ENCODE results near the gene EFCAB10. TPM values are rescaled to one million over a fixed set of nuclear protein-coding genes. Genes with fewer than 3 reads are reported as not detected.

EFCAB10 gene
- total and polyA plus RNA-seq, 2 of the 13 experiments (the other 11 are each of a cell fraction or from before 2014, with no cell fraction given): 0.40 TPM; not detected in 1

- ChIA-PET CTCF (ENCODE audit: low intra/inter-chr PET ratio, low total read pairs) (no interaction called here), POLR2A (no interaction called here)
- Histone ChIP-seq H3K36me3 (replicated peaks in 1 of 2; ENCODE audit: control insufficient read depth in 1 of 2, insufficient read depth in 2 of 2, low read length in 2 of 2) (no peaks in the 10 kb centered on the region), H3K4me3 (replicated peaks in 1 of 3; ENCODE audit: insufficient read depth in 1 of 3, low read depth in 2 of 3, low read length in 3 of 3) (no peak overlapping the region), H2AFZ (ENCODE audit: low read length) (no peak overlapping the region), H3K27me3 (ENCODE audit: control insufficient read depth in 1 of 2, insufficient read depth in 2 of 2, low read length in 2 of 2) (no peaks in the 10 kb centered on the region), H3K9me3 (ENCODE audit: low read length) (no peaks in the 10 kb centered on the region), H3K4me2 (ENCODE audit: low read depth, low read length) (no peak overlapping the region), H4K20me1 (ENCODE audit: insufficient read depth, low read length) (no peaks in the 10 kb centered on the region), H3K79me2 (ENCODE audit: insufficient read depth, low read length) (no peaks in the 10 kb centered on the region), H3K4me1 (ENCODE audit: insufficient read depth, low read length) (0 out of 2 replicates have a peak, but pooled peaks cover 9% of the 10 kb centered on the region), H3K9ac (ENCODE audit: insufficient read depth, low read depth, low read length) (no peak overlapping the region), H3K27ac (ENCODE audit: extremely low read length, insufficient read depth, low read length) (no peak overlapping the region)
- WGBS (ENCODE audit: low lambda C conversion rate): 74% methylated on average over 22 of the region's 22 CpGs
- no peak for FAIRE-seq
- no TSS peak for BruUV-seq (replicated peaks)
- DNase-seq (ENCODE audit: low spot score): no peak
- ATAC-seq: no peak
- in situ Hi-C loops (cut with HindIII; ENCODE audit: extremely low pct_ligation_motif_present, low pct_unique_long_range_greater_than_20kb) (no loop called here), intact Hi-C loops (cut with micrococcal nuclease; ENCODE audit: unreplicated experiment) (no loop called here)
- no peak for TF ChIP-seq ZNF660 (CRISPR knock-in tag; IDR thresholded peaks at IDR 0.05; ENCODE audit: borderline replicate concordance, low read depth)
- TF ChIP-seq SATB2 (CRISPR knock-in tag; IDR thresholded peaks at IDR 0.05): no peak
- no peak for TF ChIP-seq ZNF83 (CRISPR knock-in tag; IDR thresholded peaks at IDR 0.05; ENCODE audit: borderline replicate concordance)
- no peak for TF ChIP-seq ZNF354B (CRISPR knock-in tag; IDR thresholded peaks at IDR 0.05)
- no peak for TF ChIP-seq SAP130 (CRISPR knock-in tag; IDR thresholded peaks at IDR 0.05; ENCODE audit: low read depth)
- no peak for TF ChIP-seq MYPOP (CRISPR knock-in tag; IDR thresholded peaks at IDR 0.05)
- no peak for TF ChIP-seq ZNF260 (CRISPR knock-in tag; IDR thresholded peaks at IDR 0.05; ENCODE audit: borderline replicate concordance, low read depth)
- TF ChIP-seq ZNF256 (CRISPR knock-in tag; conservative IDR thresholded peaks at IDR 0.05): no peak
- no peak for TF ChIP-seq ZSCAN21 (CRISPR knock-in tag; IDR thresholded peaks at IDR 0.05; ENCODE audit: borderline replicate concordance)
- no peak for TF ChIP-seq ZNF510 (CRISPR knock-in tag; IDR thresholded peaks at IDR 0.05; ENCODE audit: low read depth)
- TF ChIP-seq ZNF619 (CRISPR knock-in tag; IDR thresholded peaks at IDR 0.05): no peak
- TF ChIP-seq GATA4 (IDR thresholded peaks at IDR 0.05; ENCODE audit: borderline replicate concordance, low read depth): no peak
- no peak for TF ChIP-seq NFE2L2 (IDR thresholded peaks at IDR 0.05; ENCODE audit: low read length)
- TF ChIP-seq RELA (CRISPR knock-in tag; IDR thresholded peaks at IDR 0.05): no peak
- TF ChIP-seq ONECUT2 (CRISPR knock-in tag; IDR thresholded peaks at IDR 0.05): no peak
- no peak for TF ChIP-seq KIAA2018 (CRISPR knock-in tag; IDR thresholded peaks at IDR 0.05; ENCODE audit: borderline replicate concordance)
- TF ChIP-seq TAF1 (CRISPR knock-in tag; IDR thresholded peaks at IDR 0.05): no peak
These were observed 1.1 kb downstream of the EFCAB10 start for GRCh38 chr7:105580022-105580740.
